Vagina (tissue), 2 donors: ENCODE results near the gene AKAP3. TPM values are rescaled to one million over a fixed set of nuclear protein-coding genes. Genes with fewer than 3 reads are reported as not detected.

ENCODE experiments used
- DNase-seq, 2 donors: peaks; one replicate each; pipeline ENCODE4 v3.0.0-alpha.2; 2017; ENCODE audit errors: extremely low spot score in 2 of 2
- H3K27ac ChIP-seq: fragments of 200-600 bp; sonication (generic); one replicate; pipeline ENCODE4 v1.5.1; 2019
- H3K27me3 ChIP-seq: fragments of 200-600 bp; sonication (generic); one replicate; pipeline ENCODE4 v1.5.1; 2019
- H3K36me3 ChIP-seq, 2 donors: fragments of 200-600 bp; sonication (generic); one replicate each; pipeline ENCODE4 v1.5.1; 2017 to 2019
- H3K4me1 ChIP-seq: fragments of 200-600 bp; sonication (generic); one replicate; pipeline ENCODE4 v1.5.1; 2019
- H3K4me3 ChIP-seq, 2 donors: fragments of 200-600 bp; sonication (generic); 1 replicate in 1 of 2; 2 replicates in 1 of 2; pipeline ENCODE4 v1.5.1; 2016 to 2019
- H3K9me3 ChIP-seq: fragments of 200-600 bp; sonication (generic); one replicate; pipeline ENCODE4 v1.5.1; 2019
- CTCF ChIP-seq, 3 experiments: fragments of 450-650 bp in 2 of 3; fragments of 200-600 bp in 1 of 3; sonication (generic) in 1 of 3; IDR thresholded peaks; one replicate each; pipeline ENCODE4 v1.5.1; 2017 to 2019; ENCODE audit warnings: antibody characterized with exemption in 3 of 3, mild to moderate bottlenecking in 2 of 3, moderate library complexity in 2 of 3
- POLR2A ChIP-seq, 2 donors: fragments of 450-650 bp; IDR thresholded peaks; one replicate each; pipeline ENCODE4 v1.6.1; 2017; ENCODE audit warnings: antibody characterized with exemption in 2 of 2, mild to moderate bottlenecking in 2 of 2, moderate library complexity in 2 of 2
- POLR2AphosphoS5 ChIP-seq, 2 donors: sonication (generic); formaldehyde crosslinking; IDR thresholded peaks; one replicate each; pipeline ENCODE4 v1.9.0; 2017; ENCODE audit warnings: antibody characterized with exemption in 2 of 2, mild to moderate bottlenecking in 2 of 2, low read depth in 1 of 2; ENCODE audit not compliant: insufficient read depth in 1 of 2
- intact Hi-C: fragments of 100-400 bp; cut with DNase I; formaldehyde crosslinking; loops from one replicate; pipeline ENCODE4 v1.15.1; 2023
- total RNA-seq: library from RNA; depleted of rRNA; stranded (reverse); fragments of >200 nt; gene quantifications from one replicate; pipeline ENCODE4 v1.2.3, GENCODE V29; 2016

AKAP3 gene
- total RNA-seq, 1 donor from 2014 or later, result not detected

- Histone ChIP-seq H3K27ac (peak overlapping the region; percentile 79), H3K9me3 (no peaks in the 10 kb centered on the region), H3K4me1 (peaks cover 28% of the 10 kb centered on the region), H3K36me3 (no peaks in the 10 kb centered on the region), H3K27me3 (no peaks in the 10 kb centered on the region), H3K4me3 (peak overlapping the region; percentile 68 to 70)
- no peak for TF ChIP-seq CTCF (IDR thresholded peaks at IDR 0.05)
- no peak for TF ChIP-seq POLR2A (IDR thresholded peaks at IDR 0.05)
- no peak for TF ChIP-seq POLR2AphosphoS5 (IDR thresholded peaks at IDR 0.05; ENCODE audit: insufficient read depth in 1 of 2, low read depth in 1 of 2)
- no peak for DNase-seq
- intact Hi-C loops, result no loop called here
These were observed 749 bp downstream of the AKAP3 start for GRCh38 chr12:4648104-4648500.

GRCh38 chr12:4645023-4645422 lies 3.8 kb downstream of the AKAP3 start:
- Histone ChIP-seq H3K4me3 (no peak overlapping the region), H3K27ac (no peak overlapping the region), H3K27me3 (no peaks in the 10 kb centered on the region), H3K4me1 (peaks cover 15% of the 10 kb centered on the region), H3K36me3 (no peaks in the 10 kb centered on the region), H3K9me3 (no peaks in the 10 kb centered on the region)
- intact Hi-C loops, result no loop called here
- TF ChIP-seq POLR2AphosphoS5 (IDR thresholded peaks at IDR 0.05; ENCODE audit: insufficient read depth in 1 of 2, low read depth in 1 of 2) (no peak), POLR2A (IDR thresholded peaks at IDR 0.05) (no peak), CTCF (IDR thresholded peaks at IDR 0.05) (no peak)
- no peak for DNase-seq

- Histone ChIP-seq H3K4me1 (peaks cover 8% of the 10 kb centered on the region), H3K4me3 (no peak overlapping the region), H3K9me3 (no peaks in the 10 kb centered on the region), H3K27me3 (no peaks in the 10 kb centered on the region), H3K36me3 (no peaks in the 10 kb centered on the region), H3K27ac (no peak overlapping the region)
- TF ChIP-seq POLR2AphosphoS5 (IDR thresholded peaks at IDR 0.05; ENCODE audit: insufficient read depth in 1 of 2, low read depth in 1 of 2) (no peak), POLR2A (IDR thresholded peaks at IDR 0.05) (no peak), CTCF (IDR thresholded peaks at IDR 0.05) (no peak)
- no peak for DNase-seq
- intact Hi-C loops, result no loop called here
These were observed 5.1 kb downstream of the AKAP3 start for GRCh38 chr12:4643747-4644146.

GRCh38 chr12:4630262-4630661 lies 18.6 kb downstream of the AKAP3 start:
- Histone ChIP-seq H3K4me1 (no peaks in the 10 kb centered on the region), H3K27ac (no peak overlapping the region), H3K27me3 (no peaks in the 10 kb centered on the region), H3K36me3 (no peaks in the 10 kb centered on the region), H3K9me3 (no peaks in the 10 kb centered on the region), H3K4me3 (no peak overlapping the region)
- intact Hi-C loops, result no loop called here
- DNase-seq, result no peak
- no peak for TF ChIP-seq CTCF (IDR thresholded peaks at IDR 0.05)
- TF ChIP-seq POLR2A (IDR thresholded peaks at IDR 0.05), result no peak
- no peak for TF ChIP-seq POLR2AphosphoS5 (IDR thresholded peaks at IDR 0.05; ENCODE audit: insufficient read depth in 1 of 2, low read depth in 1 of 2)

GRCh38 chr12:4628406-4628805 lies 20.4 kb downstream of the AKAP3 start:
- Histone ChIP-seq H3K36me3 (no peaks in the 10 kb centered on the region), H3K27ac (no peak overlapping the region), H3K27me3 (no peaks in the 10 kb centered on the region), H3K4me1 (no peaks in the 10 kb centered on the region), H3K4me3 (no peak overlapping the region), H3K9me3 (no peaks in the 10 kb centered on the region)
- TF ChIP-seq POLR2A (IDR thresholded peaks at IDR 0.05) (no peak), POLR2AphosphoS5 (IDR thresholded peaks at IDR 0.05; ENCODE audit: insufficient read depth in 1 of 2, low read depth in 1 of 2) (no peak), CTCF (IDR thresholded peaks at IDR 0.05) (no peak)
- intact Hi-C loops, result no loop called here
- DNase-seq, result no peak
